HFFc6 (cell line): ENCODE measurements around the gene AIFM2. TPM values are rescaled to one million over a fixed set of nuclear protein-coding genes. Genes with fewer than 3 reads are reported as not detected.
"Not testable (repeated sequence)": the region's sequence is repeated elsewhere in the genome, so short reads cannot be mapped to it uniquely, and the experiment has no call there.

Experiments used
- DNase-seq: peaks from one replicate; pipeline ENCODE4 v3.0.0-alpha.2; 2018
- H3K27ac Mint-ChIP-seq: 2 replicates; pipeline ENCODE4 v1.8.0; 2020; ENCODE audit warnings: mild to moderate bottlenecking, mixed read lengths
- H3K27me3 Mint-ChIP-seq: 2 replicates; pipeline ENCODE4 v1.8.0; 2021; ENCODE audit warnings: mild to moderate bottlenecking, moderate library complexity, mixed read lengths; ENCODE audit not compliant: insufficient read depth
- H3K36me3 Mint-ChIP-seq: 2 replicates; pipeline ENCODE4 v1.8.0; 2021; ENCODE audit warnings: low read depth, mixed read lengths
- H3K4me1 Mint-ChIP-seq: 2 replicates; pipeline ENCODE4 v1.8.0; 2020; ENCODE audit warnings: low read depth, mixed read lengths
- H3K4me3 Mint-ChIP-seq: 2 replicates; pipeline ENCODE4 v1.8.0; 2020; ENCODE audit warnings: mild to moderate bottlenecking, moderate library complexity, mixed read lengths
- H3K9me3 Mint-ChIP-seq: 2 replicates; pipeline ENCODE4 v1.8.0; 2020; ENCODE audit warnings: mild to moderate bottlenecking, mixed read lengths
- long read RNA-seq: library from polyadenylated mRNA; unstranded; transcript quantifications from one replicate; pipeline ENCODE4 v2.0.0, GENCODE V29; 2019
- total RNA-seq, 6 experiments: library from RNA; stranded (reverse); fragmentation: NEBNext Ultra II Directional; extraction: Animal tissue kit (Norgen Biotek cat#: 25700); gene quantifications; 2 replicates in 1 of 6; 3 replicates in 5 of 6; pipeline ENCODE4 v1.2.3, GENCODE V29; 2021
- TF ChIP-seq, protein P1 (sequence below): fragments of 200-600 bp; sonication (generic); IDR thresholded peaks from 2 replicates; pipeline ENCODE4 v1.5.0; 2021; ENCODE audit warnings: antibody characterized with exemption, mild to moderate bottlenecking

The AIFM2 gene
- total RNA-seq, result 10 to 100 TPM in 3 of 6 experiments, 1 to 10 TPM in 3; 5.1 to 12.3 (median 10.4) TPM
- long read RNA-seq, transcript AIFM2-201 (9 exons, 3,243 nt), result major isoform, 7 of 11 reads
- long read RNA-seq, partial matches to known transcripts, result 2 of 11 reads
- long read RNA-seq, other reads (novel, unspliced or antisense), result 1 of 11 reads

DNA sequence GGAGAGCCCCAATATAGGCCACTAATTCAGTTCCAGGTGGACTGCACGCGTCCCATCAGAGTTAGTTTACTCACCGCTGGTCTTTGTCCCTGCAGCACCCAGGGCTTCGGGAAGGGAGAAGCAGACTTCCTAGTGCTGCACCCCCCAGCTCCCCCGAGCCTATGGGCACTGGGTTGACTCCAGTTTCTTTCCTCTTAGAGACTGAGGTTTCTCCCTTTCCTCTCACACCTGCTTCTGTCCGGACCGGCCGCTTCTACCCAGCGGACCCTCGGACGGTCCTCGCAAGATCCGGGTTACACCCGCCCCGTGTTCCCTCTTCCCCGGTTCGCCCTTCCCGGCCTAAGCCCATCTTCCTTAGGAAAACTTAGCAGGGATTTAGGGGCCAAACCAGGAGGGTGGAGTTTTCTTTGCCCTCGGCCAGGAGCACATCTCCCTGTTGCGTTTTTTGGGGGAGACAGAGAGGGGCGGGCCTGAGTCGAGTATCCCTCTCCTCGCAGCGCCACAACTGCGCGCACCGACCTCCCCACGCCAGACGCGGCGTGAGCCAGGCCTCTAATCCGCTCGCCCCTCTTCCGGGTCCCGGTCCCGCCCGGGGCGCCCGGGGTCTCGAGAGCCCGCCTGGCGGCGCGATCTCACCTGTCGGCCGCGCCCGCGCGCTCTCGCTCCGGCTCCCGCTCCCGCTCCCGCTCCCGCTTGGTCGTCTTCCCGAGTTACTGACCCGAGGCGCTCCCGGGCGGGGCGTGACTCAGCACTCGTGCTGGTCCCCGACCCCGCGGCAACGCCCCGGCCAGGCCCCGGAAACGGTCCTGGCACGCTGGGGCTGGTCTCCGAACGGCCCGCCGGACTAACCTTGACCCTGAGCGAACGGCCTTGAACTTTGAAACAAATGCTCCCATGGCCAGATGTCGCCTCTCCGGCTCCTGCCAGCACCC is at the start of gene AIFM2:
TSS of gene AIFM2 (minus strand) at position 728 of the 932 bp plus-strand sequence. CDS start 8,741 bp downstream, outside the sequence.
- Mint-ChIP-seq H3K4me3 (peak within 1 kb of the TSS; percentile 89), H3K27ac (peak within 1 kb of the TSS; percentile 86), H3K9me3 (no peaks in the 10 kb centered on the region), H3K36me3 (peaks cover 9% of the 10 kb centered on the region), H3K27me3 (no peaks in the 10 kb centered on the region; the same call in 1 of the 2 replicates), H3K4me1 (peaks cover 32% of the 10 kb centered on the region)
- peak; percentile 45 for DNase-seq
- TF ChIP-seq, protein P1, sequence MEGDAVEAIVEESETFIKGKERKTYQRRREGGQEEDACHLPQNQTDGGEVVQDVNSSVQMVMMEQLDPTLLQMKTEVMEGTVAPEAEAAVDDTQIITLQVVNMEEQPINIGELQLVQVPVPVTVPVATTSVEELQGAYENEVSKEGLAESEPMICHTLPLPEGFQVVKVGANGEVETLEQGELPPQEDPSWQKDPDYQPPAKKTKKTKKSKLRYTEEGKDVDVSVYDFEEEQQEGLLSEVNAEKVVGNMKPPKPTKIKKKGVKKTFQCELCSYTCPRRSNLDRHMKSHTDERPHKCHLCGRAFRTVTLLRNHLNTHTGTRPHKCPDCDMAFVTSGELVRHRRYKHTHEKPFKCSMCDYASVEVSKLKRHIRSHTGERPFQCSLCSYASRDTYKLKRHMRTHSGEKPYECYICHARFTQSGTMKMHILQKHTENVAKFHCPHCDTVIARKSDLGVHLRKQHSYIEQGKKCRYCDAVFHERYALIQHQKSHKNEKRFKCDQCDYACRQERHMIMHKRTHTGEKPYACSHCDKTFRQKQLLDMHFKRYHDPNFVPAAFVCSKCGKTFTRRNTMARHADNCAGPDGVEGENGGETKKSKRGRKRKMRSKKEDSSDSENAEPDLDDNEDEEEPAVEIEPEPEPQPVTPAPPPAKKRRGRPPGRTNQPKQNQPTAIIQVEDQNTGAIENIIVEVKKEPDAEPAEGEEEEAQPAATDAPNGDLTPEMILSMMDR, result peak; percentile 30; the same call in 1 of the 2 replicates

DNA sequence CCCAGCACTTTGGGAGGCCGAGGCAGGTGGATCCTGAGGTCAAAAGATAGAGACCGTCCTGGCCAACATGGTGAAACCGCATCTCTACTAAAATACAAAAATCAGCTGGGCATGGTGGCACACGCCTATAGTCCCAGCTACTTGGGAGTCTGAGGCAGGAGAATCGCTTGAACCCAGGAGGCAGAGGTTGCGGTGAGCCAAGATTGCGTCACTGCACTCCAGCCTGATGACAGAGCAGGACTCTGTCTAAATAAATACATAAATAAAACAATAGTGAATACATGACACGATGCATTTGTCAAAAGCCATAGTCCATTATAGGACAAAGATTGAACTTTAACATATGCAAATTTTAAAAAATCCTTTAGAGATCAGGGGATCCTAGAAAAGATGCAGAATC is 46.6 kb upstream of the AIFM2 start:
- H3K4me1 Mint-ChIP-seq, result peaks cover 10% of the 10 kb centered on the region

DNA sequence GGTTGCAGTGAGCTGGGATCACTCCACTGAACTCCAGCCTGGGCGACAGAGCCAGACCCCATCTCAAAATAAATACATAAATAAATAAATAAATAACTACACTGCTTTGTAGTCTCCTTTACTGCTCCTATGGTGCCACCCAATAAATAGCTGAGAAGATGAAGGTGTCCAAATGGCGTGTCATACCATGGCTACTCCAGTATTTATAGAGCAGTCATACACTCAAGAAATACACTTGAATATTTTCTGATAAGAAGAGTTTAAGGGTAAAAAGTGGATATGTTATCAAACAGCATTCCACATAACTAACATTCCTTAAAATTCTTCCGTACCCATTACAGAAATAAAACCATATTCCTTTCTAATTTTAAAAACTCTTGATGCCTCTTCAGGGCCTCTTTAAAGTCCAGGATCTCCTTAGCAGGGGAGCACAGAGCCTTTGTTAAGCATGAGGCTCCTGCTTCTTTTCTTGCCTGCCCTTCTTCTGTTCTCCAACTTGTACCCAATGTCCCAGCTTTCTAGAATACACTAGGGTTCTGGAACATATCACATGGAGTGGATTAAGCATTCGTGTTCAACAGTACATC is 45.6 kb upstream of the AIFM2 start:
- TF ChIP-seq, protein P1, result no peak
- Mint-ChIP-seq H3K27ac (no peak overlapping the region), H3K4me3 (no peak overlapping the region), H3K27me3 (peaks cover 3% of the 10 kb centered on the region), H3K4me1 (peaks cover 16% of the 10 kb centered on the region), H3K36me3 (peaks cover 4% of the 10 kb centered on the region; the same call in 1 of the 2 replicates), H3K9me3 (peaks cover 23% of the 10 kb centered on the region)
- no peak for DNase-seq

More for the DNA sequence above, 46.6 kb upstream of the AIFM2 start:
- H3K36me3 Mint-ChIP-seq, H3K27me3 Mint-ChIP-seq, H3K4me3 Mint-ChIP-seq, H3K27ac Mint-ChIP-seq, DNase-seq: not testable (repeated sequence)
- H3K9me3 Mint-ChIP-seq, result peaks cover 23% of the 10 kb centered on the region

DNA sequence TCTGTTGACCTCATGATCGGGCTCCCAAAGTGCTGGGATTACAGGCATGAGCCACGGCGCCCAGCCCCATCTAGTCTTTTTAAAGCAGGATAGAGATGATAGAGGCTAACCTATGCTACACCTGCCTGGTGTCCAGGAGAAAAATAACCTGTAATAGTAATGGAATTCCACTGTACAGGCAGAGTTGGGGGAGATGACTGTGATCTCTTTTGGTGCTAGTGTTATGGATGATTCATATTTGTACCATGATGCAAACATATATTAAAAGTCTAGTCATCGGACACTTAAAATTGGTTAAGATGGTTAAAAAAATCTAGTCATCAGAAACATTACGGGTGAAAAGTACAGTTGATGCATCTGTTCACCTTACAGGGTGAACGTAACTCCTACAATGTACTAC is 43.8 kb upstream of the AIFM2 start:
- no peak for DNase-seq
- peaks cover 2% of the 10 kb centered on the region for H3K27me3 Mint-ChIP-seq
- no peak overlapping the region for H3K4me3 Mint-ChIP-seq
- H3K4me1 Mint-ChIP-seq, result peaks cover 17% of the 10 kb centered on the region
- peaks cover 23% of the 10 kb centered on the region for H3K9me3 Mint-ChIP-seq
- H3K27ac Mint-ChIP-seq, result no peak overlapping the region
- TF ChIP-seq, protein P1, result no peak
- H3K36me3 Mint-ChIP-seq, result peaks cover 6% of the 10 kb centered on the region

DNA sequence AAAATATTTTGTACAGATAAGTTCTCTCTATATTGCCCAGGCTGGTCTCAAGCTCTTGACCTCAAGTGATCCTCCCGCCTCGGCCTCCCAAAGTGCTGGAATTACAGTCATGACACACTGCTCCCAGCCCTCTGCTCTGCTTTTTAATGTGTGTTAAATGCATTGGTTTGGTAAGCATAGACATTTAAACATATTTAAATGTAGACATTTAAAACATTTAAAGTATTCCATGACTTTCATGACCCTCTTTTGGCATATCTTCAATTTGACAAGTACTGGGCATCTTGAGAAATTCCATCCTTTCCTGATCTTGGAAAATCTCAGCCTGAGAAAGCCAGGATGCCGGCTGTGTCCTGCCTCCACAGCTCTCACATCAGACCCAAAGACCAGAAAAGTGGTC is 42.9 kb upstream of the AIFM2 start:
- peaks cover 22% of the 10 kb centered on the region for H3K9me3 Mint-ChIP-seq
- DNase-seq, result no peak
- TF ChIP-seq, protein P1, result no peak
- H3K36me3 Mint-ChIP-seq, result peaks cover 11% of the 10 kb centered on the region
- no peak overlapping the region for H3K4me3 Mint-ChIP-seq
- peaks cover 2% of the 10 kb centered on the region for H3K27me3 Mint-ChIP-seq
- no peak overlapping the region for H3K27ac Mint-ChIP-seq
- peaks cover 22% of the 10 kb centered on the region for H3K4me1 Mint-ChIP-seq
